NCI-H146 treated with DMSO at 0.1 percent for 48 hours (cell line): Measurements from ENCODE around the gene NME2.

Source experiments
- DNase-seq: peaks from one replicate; lab custom pipeline; 2025; ENCODE audit not compliant: unreplicated experiment; lab: John Stamatoyannopoulos, UW

The NME2 gene

DNA sequence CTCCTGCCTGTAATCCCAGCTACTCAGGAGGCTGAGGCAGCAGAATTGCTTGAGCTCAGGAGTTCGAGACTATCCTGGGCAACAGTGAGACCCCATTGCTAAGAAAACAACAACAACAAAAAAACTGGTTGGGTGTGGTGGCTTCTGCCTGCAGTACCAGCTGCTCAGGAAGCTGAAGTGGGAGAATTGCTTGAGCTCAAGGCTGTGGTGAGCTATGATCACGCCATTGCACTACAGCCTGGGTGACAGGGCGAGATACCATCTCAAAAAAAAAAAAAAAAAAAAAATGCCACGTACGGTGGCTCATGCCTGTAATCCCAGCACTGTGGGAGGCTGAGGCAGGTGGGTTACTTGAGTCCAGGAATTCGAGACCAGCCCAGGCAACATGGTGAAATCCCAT, 34.1 kb downstream of the NME2 start:
- no peak for DNase-seq

DNA sequence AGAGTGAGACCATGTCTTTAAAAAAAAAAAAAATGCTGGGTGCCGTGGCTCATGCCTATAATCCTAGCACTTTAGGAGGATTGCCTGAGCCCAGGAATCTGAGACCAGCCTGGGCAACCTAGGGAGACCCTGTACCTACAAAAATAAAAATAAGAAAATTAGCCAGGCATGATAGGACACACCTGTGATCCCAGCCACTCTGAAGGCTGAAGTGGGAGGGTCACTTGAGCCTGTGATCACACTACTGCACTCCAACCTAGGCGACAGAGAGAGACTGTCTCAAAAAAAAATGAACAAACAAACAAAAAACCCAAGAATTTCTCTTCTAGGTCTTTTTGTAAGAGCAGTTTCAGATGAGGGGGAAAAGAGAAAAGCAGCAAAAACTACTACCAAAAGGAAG, 34.6 kb downstream of the NME2 start:
- DNase-seq: no peak

DNA sequence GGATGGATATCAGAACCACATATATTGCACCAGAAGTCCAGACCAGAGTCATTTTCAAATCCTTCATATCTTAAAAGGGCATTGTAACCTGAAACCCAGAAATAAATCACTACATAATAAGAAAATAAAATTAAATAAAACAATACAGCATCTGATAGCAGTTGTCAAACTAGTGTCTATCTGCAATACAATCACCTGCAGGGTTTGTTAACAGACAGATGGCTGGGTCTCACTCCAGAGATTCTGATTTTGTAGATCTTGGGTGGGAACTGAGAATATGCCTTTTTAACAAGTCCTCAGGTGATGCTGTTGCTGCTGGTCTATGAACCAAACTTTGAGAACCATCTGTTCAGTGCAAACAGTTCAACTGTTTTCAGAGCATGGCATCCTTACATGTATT, 37.6 kb downstream of the NME2 start:
- DNase-seq: no peak

DNA sequence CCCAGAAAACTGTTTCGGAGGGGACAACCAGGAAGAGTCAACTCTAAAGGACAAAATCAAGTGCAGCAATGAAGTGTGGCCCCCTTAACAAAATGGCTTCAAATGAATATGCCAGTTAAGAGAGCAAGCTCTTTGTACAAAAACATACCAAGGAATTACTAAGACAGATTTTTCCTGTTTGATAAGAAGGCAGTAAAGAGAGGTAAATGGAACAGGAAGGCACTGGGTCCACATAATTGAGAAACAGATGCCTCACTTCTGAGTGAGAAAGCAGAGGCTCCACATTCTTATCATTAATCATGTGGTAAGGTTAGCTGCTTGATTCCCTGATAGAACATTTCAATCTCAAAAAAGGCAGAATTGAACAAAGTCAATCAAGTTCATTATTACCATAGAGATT, 48.7 kb downstream of the NME2 start:
- DNase-seq: no peak

DNA sequence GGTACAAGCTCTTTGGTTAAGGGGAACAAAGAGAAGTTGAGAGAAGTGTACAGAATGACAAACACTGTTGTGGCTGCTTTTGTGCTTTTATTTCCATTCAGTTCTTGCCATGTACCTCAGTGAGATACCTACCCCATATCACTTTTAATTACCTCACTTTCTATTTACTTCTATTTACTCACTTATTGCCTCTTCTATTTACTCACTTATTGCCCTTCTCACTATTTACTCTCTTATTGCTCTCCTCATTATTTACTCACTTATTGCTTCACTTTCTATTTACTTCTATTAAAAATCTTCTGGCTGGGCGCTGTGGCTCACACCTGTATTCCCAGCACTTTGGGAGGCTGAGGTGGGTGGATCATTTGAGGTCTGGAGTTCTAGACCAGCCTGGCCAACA, 51.7 kb downstream of the NME2 start:
- DNase-seq: no peak

DNA sequence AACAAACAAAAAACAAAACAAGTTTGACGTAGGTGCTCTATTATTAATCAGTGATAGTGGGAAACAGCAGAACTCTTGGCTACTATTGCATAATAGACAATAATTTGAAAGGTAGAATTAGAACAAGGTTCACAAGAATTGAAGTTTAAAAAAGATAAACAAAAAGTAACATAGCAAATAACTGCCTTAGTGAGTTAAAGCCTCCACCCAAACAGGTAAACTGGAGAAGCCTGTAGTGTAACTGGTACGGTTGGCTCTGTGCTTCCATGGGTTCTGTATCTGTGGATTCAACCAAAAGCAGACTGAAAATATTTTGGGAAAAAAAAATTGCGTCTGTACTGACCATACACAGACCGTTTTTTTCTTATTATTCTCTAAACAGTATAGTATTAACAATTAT, 55.1 kb downstream of the NME2 start:
- no peak for DNase-seq
